ENCODE results near the gene KRT86.
"Not testable (repeated sequence)": the region's sequence is repeated elsewhere in the genome, so short reads cannot be mapped to it uniquely, and the experiment has no call there.

DNA sequence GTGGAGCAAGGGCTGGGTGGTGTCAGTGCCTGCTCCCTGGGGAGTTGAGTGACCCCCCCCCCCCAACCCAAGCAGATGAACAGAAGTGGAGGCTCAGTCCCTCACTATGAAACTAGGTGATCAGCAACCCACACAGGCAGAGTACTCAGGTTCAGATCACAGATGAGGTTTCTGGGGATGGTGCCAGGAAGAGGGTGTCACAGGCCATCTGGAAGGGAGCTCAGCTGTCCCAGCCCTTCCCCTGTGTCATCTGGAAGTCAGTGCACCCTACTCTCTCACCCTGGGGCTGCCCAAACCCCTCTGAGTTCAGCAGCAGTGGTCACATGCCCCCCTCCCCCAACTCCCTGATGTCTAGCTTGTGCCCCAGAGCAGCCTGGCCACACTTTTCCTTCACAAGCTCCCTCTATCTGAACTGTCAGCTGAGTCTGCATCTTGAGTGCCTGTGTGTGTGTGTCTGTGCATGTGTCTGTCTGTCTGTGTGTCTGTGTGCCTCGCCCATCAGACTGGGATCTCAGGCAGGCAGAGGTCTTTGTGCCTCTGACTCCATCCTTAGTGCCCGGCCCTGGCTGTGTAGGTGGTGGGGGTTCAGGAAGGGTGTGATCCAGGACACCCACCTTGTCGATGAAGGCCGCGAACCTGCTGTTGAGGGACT lies 16.2 kb downstream of the KRT86 start:
- TF ChIP-seq, protein P1, sequence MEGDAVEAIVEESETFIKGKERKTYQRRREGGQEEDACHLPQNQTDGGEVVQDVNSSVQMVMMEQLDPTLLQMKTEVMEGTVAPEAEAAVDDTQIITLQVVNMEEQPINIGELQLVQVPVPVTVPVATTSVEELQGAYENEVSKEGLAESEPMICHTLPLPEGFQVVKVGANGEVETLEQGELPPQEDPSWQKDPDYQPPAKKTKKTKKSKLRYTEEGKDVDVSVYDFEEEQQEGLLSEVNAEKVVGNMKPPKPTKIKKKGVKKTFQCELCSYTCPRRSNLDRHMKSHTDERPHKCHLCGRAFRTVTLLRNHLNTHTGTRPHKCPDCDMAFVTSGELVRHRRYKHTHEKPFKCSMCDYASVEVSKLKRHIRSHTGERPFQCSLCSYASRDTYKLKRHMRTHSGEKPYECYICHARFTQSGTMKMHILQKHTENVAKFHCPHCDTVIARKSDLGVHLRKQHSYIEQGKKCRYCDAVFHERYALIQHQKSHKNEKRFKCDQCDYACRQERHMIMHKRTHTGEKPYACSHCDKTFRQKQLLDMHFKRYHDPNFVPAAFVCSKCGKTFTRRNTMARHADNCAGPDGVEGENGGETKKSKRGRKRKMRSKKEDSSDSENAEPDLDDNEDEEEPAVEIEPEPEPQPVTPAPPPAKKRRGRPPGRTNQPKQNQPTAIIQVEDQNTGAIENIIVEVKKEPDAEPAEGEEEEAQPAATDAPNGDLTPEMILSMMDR (IDR thresholded peaks at IDR 0.05; ENCODE audit: low read depth, low read length, poor library complexity, severe bottlenecking): not testable (repeated sequence)
- TF ChIP-seq EZH2phosphoT487 (IDR thresholded peaks at IDR 0.05; ENCODE audit: borderline replicate concordance, low read length): not testable (repeated sequence)
